IgD-negative memory B cell (primary cell): Measurements from ENCODE around the gene CDK5RAP2. TPM values are rescaled to one million over a fixed set of nuclear protein-coding genes. Genes with fewer than 3 reads are reported as not detected.

Experiments used
- H3K27ac Mint-ChIP-seq, 3 donors: one replicate each; pipeline ENCODE4 v1.8.0; 2020 to 2022; ENCODE audit warnings: mild to moderate bottlenecking in 3 of 3, mixed read lengths in 3 of 3, moderate library complexity in 1 of 3
- H3K27me3 Mint-ChIP-seq: one replicate; pipeline ENCODE4 v1.8.0; 2021; ENCODE audit warnings: mixed read lengths
- H3K36me3 Mint-ChIP-seq: one replicate; pipeline ENCODE4 v1.8.0; 2020; ENCODE audit warnings: mild to moderate bottlenecking, mixed read lengths
- H3K4me1 Mint-ChIP-seq, 3 donors: one replicate each; pipeline ENCODE4 v1.8.0; 2020 to 2022; ENCODE audit warnings: mixed read lengths in 3 of 3, mild to moderate bottlenecking in 1 of 3
- H3K4me3 Mint-ChIP-seq, 4 donors: one replicate each; pipeline ENCODE4 v1.8.0; 2020 to 2022; ENCODE audit warnings: mild to moderate bottlenecking in 4 of 4, mixed read lengths in 4 of 4, moderate library complexity in 3 of 4
- H3K9me3 Mint-ChIP-seq, 3 donors: one replicate each; pipeline ENCODE4 v1.8.0; 2020 to 2021; ENCODE audit warnings: mixed read lengths in 3 of 3, mild to moderate bottlenecking in 1 of 3
- polyA plus RNA-seq: library from polyadenylated mRNA; unstranded; fragments of 300-500 nt; fragmentation: Illumina TruSeq; gene quantifications from one replicate; pipeline ENCODE4 v1.2.3, GENCODE V29; 2021

CDK5RAP2 gene
- polyA plus RNA-seq, 1 donor from 2014 or later = 38.9 TPM

- peaks cover 3% of the 10 kb centered on the region for H3K36me3 Mint-ChIP-seq
Measured at GRCh38 chr9:120368799-120369198, 211.2 kb downstream of the CDK5RAP2 start.

GRCh38 chr9:120366644-120367019 lies 213.3 kb downstream of the CDK5RAP2 start:
- Mint-ChIP-seq H3K36me3 (peaks cover 3% of the 10 kb centered on the region), H3K4me3 (no peak overlapping the region), H3K4me1 (peaks cover 0 to 2% (median 0%) of the 10 kb centered on the region in 3 donors), H3K27me3 (peaks cover 3% of the 10 kb centered on the region), H3K27ac (no peak overlapping the region), H3K9me3 (peaks cover 1 to 9% (median 7%) of the 10 kb centered on the region in 3 donors)

More at GRCh38 chr9:120368799-120369198, 211.2 kb downstream of the CDK5RAP2 start:
- Mint-ChIP-seq H3K4me3 (peak overlapping the region in 1 of 4 donors; percentile 58), H3K27me3 (no peaks in the 10 kb centered on the region), H3K4me1 (peaks cover 0 to 2% (median 0%) of the 10 kb centered on the region in 3 donors), H3K27ac (no peak overlapping the region), H3K9me3 (peaks cover 1 to 9% (median 7%) of the 10 kb centered on the region in 3 donors)

GRCh38 chr9:120365386-120365785 lies 214.6 kb downstream of the CDK5RAP2 start:
- H3K27ac Mint-ChIP-seq = no peak overlapping the region
- peaks cover 4% of the 10 kb centered on the region for H3K27me3 Mint-ChIP-seq
- H3K4me1 Mint-ChIP-seq = no peaks in the 10 kb centered on the region
- peaks cover 3% of the 10 kb centered on the region for H3K36me3 Mint-ChIP-seq
- H3K4me3 Mint-ChIP-seq = no peak overlapping the region
- peaks cover 1 to 9% (median 7%) of the 10 kb centered on the region in 3 donors for H3K9me3 Mint-ChIP-seq

GRCh38 chr9:120363697-120364096 lies 216.3 kb downstream of the CDK5RAP2 start:
- Mint-ChIP-seq H3K36me3 (peaks cover 3% of the 10 kb centered on the region), H3K4me1 (no peaks in the 10 kb centered on the region), H3K4me3 (no peak overlapping the region), H3K27ac (no peak overlapping the region), H3K27me3 (peaks cover 4% of the 10 kb centered on the region), H3K9me3 (peaks cover 3 to 4% (median 3%) of the 10 kb centered on the region in 3 donors)

- Mint-ChIP-seq H3K9me3 (peaks cover 0 to 3% (median 3%) of the 10 kb centered on the region in 3 donors), H3K36me3 (no peaks in the 10 kb centered on the region), H3K27me3 (peaks cover 4% of the 10 kb centered on the region), H3K27ac (no peak overlapping the region), H3K4me3 (no peak overlapping the region), H3K4me1 (no peaks in the 10 kb centered on the region)
Measured at GRCh38 chr9:120362446-120362845, 217.5 kb downstream of the CDK5RAP2 start.

DNA sequence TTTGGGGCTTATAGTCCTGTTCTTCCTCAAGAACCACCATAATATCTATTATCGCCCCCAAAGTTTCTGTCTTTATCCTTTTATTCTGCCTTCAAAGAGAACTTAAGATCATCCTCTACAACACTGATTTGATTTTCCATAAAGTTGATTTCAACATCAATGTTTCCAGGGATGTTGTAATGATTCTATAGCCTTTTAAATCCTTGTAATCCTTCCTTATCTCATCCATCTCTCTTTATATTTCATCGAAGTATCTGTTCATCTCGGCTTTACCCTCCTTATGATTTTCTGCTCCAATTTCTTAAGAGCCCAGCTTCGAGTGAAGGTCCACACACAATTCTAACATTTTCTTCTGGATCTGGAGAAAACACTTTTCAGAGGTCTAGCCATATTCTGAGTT lies 218.4 kb downstream of the CDK5RAP2 start:
- Mint-ChIP-seq H3K9me3 (peaks cover 2 to 3% (median 3%) of the 10 kb centered on the region in 3 donors), H3K4me1 (no peaks in the 10 kb centered on the region), H3K36me3 (no peaks in the 10 kb centered on the region), H3K4me3 (no peak overlapping the region), H3K27ac (no peak overlapping the region), H3K27me3 (peaks cover 4% of the 10 kb centered on the region)

- Mint-ChIP-seq H3K27ac (peak overlapping the region in 1 of 3 donors; percentile 55), H3K36me3 (no peaks in the 10 kb centered on the region), H3K27me3 (peaks cover 4% of the 10 kb centered on the region), H3K4me1 (no peaks in the 10 kb centered on the region), H3K9me3 (peaks cover 3 to 7% (median 3%) of the 10 kb centered on the region in 3 donors), H3K4me3 (no peak overlapping the region)
Measured at GRCh38 chr9:120360510-120360909, 219.5 kb downstream of the CDK5RAP2 start.

- H3K9me3 Mint-ChIP-seq = peaks cover 2 to 7% (median 2%) of the 10 kb centered on the region in 3 donors
- H3K36me3 Mint-ChIP-seq = no peaks in the 10 kb centered on the region
- H3K27ac Mint-ChIP-seq = peak overlapping the region in 1 of 3 donors; percentile 55
- H3K4me1 Mint-ChIP-seq = no peaks in the 10 kb centered on the region
- peaks cover 4% of the 10 kb centered on the region for H3K27me3 Mint-ChIP-seq
- no peak overlapping the region for H3K4me3 Mint-ChIP-seq
Measured at GRCh38 chr9:120360046-120360445, 219.9 kb downstream of the CDK5RAP2 start.

- H3K9me3 Mint-ChIP-seq = peaks cover 0 to 7% (median 2%) of the 10 kb centered on the region in 3 donors
- H3K4me1 Mint-ChIP-seq = no peaks in the 10 kb centered on the region
- H3K4me3 Mint-ChIP-seq = no peak overlapping the region
- no peaks in the 10 kb centered on the region for H3K36me3 Mint-ChIP-seq
- H3K27ac Mint-ChIP-seq = no peak overlapping the region
- H3K27me3 Mint-ChIP-seq = peaks cover 6% of the 10 kb centered on the region
Measured at GRCh38 chr9:120358877-120359276, 221.1 kb downstream of the CDK5RAP2 start.

- H3K36me3 Mint-ChIP-seq = no peaks in the 10 kb centered on the region
- peaks cover 0 to 2% (median 0%) of the 10 kb centered on the region in 3 donors for H3K4me1 Mint-ChIP-seq
- H3K9me3 Mint-ChIP-seq = peaks cover 0 to 7% (median 0%) of the 10 kb centered on the region in 3 donors
- H3K27ac Mint-ChIP-seq = no peak overlapping the region
- H3K4me3 Mint-ChIP-seq = no peak overlapping the region
- H3K27me3 Mint-ChIP-seq = peaks cover 6% of the 10 kb centered on the region
Measured at GRCh38 chr9:120353506-120353905, 226.5 kb downstream of the CDK5RAP2 start.

GRCh38 chr9:120351106-120351505 lies 228.9 kb downstream of the CDK5RAP2 start:
- H3K4me1 Mint-ChIP-seq = peaks cover 0 to 2% (median 0%) of the 10 kb centered on the region in 3 donors
- H3K27me3 Mint-ChIP-seq = peaks cover 6% of the 10 kb centered on the region
- no peak overlapping the region for H3K27ac Mint-ChIP-seq
- H3K36me3 Mint-ChIP-seq = no peaks in the 10 kb centered on the region
- peaks cover 0 to under 1% (median 0%) of the 10 kb centered on the region in 3 donors for H3K9me3 Mint-ChIP-seq
- H3K4me3 Mint-ChIP-seq = no peak overlapping the region

GRCh38 chr9:120350596-120350995 lies 229.4 kb downstream of the CDK5RAP2 start:
- Mint-ChIP-seq H3K27me3 (peaks cover 6% of the 10 kb centered on the region), H3K9me3 (no peaks in the 10 kb centered on the region), H3K4me1 (peaks cover 0 to 2% (median 0%) of the 10 kb centered on the region in 3 donors), H3K36me3 (no peaks in the 10 kb centered on the region), H3K27ac (no peak overlapping the region), H3K4me3 (no peak overlapping the region)

DNA sequence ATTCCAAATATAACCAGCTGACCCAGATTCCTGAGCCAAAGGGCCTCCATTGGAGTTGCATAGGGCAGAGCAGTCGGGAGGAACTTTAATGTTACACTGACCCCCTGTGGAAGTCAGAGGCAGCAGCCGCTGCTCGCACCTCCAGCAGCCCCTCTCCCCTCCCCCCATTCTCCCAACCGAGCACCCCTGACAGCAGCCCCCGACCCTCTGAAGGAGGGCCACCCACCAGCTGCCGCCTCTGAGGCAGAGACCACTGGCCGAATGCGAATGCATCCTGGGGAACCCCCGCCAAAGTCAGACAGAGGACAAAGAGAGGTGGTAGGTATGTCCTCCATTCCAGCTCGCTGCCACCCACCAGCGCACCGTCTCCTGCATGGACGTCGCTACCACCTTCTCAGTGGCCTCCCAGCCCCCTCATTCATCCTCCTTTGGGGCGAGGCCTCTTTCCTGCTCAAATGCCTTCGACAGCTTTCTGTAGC lies 231.0 kb downstream of the CDK5RAP2 start:
- Mint-ChIP-seq H3K27ac (no peak overlapping the region), H3K9me3 (no peaks in the 10 kb centered on the region), H3K27me3 (peaks cover 4% of the 10 kb centered on the region), H3K4me3 (no peak overlapping the region), H3K4me1 (peaks cover 0 to 2% (median 0%) of the 10 kb centered on the region in 3 donors), H3K36me3 (no peaks in the 10 kb centered on the region)

DNA sequence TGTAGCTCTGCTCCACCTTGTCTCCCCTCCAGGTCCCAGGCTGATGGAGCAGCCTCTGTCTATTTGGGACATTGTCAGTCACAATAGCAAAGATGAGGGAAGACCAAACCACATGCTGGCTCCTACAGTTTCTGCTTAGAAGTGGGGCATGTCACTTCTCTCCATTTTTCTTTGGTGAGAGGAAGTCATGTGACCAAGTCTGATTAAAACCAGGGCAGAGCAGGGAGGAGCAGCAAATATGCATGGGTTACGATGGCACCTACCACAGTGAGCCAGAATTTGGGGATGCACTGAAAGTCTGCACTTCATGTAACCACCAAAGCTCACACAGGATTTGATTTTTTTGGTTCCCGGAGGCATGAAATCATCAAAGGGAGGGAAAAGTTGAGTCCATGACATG lies 234.6 kb downstream of the CDK5RAP2 start:
- Mint-ChIP-seq H3K4me1 (peaks cover 0 to 2% (median 0%) of the 10 kb centered on the region in 3 donors), H3K9me3 (no peaks in the 10 kb centered on the region), H3K27ac (no peak overlapping the region), H3K4me3 (no peak overlapping the region), H3K36me3 (no peaks in the 10 kb centered on the region), H3K27me3 (peaks cover 7% of the 10 kb centered on the region)

DNA sequence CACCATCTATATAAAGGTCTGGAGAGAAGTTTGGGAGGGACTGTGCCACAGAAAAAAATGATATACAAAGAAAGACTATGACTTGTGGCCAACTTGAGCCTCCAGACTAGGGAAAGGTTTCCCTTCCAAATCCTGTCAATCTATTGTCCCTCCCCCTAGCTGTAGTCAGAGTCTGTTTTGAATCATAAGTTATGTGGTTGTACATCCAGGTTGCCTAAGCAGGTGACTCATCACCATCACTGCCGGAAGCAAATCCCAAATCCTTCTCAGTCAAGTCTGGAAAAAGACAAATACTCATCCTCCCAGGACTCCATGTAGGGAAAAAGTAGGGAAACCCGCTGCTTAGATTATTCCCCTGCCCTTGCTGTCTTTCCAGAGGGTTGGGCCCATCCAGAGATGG lies 235.7 kb downstream of the CDK5RAP2 start:
- no peaks in the 10 kb centered on the region for H3K36me3 Mint-ChIP-seq
- H3K4me3 Mint-ChIP-seq = no peak overlapping the region
- H3K9me3 Mint-ChIP-seq = no peaks in the 10 kb centered on the region
- H3K4me1 Mint-ChIP-seq = peaks cover 0 to 1% (median 0%) of the 10 kb centered on the region in 3 donors
- H3K27ac Mint-ChIP-seq = no peak overlapping the region
- peaks cover 6% of the 10 kb centered on the region for H3K27me3 Mint-ChIP-seq

DNA sequence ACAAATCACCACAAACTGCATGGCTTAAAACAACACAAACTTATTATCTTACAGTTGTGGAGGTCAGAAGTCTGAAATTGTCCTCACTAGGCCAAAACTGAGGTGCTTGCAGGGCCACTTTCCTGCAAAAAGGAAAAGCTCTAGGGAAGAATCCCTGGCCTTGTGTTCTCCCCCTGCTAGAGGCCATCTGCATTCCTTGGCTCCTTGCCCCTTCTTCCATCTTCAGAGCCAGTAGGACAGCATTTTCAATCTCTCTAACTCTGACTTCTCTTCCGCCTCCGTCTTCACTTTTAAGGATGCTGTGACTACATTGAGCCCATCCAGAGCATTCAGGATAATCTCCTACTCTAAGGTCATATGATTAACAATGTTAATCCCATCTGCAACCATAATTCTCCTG lies 236.6 kb downstream of the CDK5RAP2 start:
- Mint-ChIP-seq H3K27me3 (peaks cover 5% of the 10 kb centered on the region), H3K9me3 (no peaks in the 10 kb centered on the region), H3K27ac (no peak overlapping the region), H3K4me1 (no peaks in the 10 kb centered on the region), H3K36me3 (no peaks in the 10 kb centered on the region), H3K4me3 (no peak overlapping the region)
